OCI-LY1 (cell line): ENCODE measurements around the gene NLK.

ENCODE experiments used
- H2AFZ ChIP-seq: fragments of 200-600 bp; sonication (generic), shearing (Covaris generic); 2 replicates; pipeline ENCODE4 v1.6.0; 2014; ENCODE audit warnings: antibody characterized with exemption, mild to moderate bottlenecking, low read length
- H3F3A ChIP-seq: fragments of 200-600 bp; sonication (generic), shearing (Covaris generic); 2 replicates; pipeline ENCODE4 v1.6.0; 2014; ENCODE audit warnings: mild to moderate bottlenecking, antibody characterized with exemption, low read length, moderate library complexity; ENCODE audit not compliant: insufficient read depth
- H3K27ac ChIP-seq: fragments of 200-600 bp; sonication (generic); 2 replicates; pipeline ENCODE4 v1.5.1; 2014; ENCODE audit warnings: low read length, mixed run types, mild to moderate bottlenecking, low read depth; ENCODE audit not compliant: poor library complexity, severe bottlenecking
- H3K27me3 ChIP-seq: fragments of 200-600 bp; sonication (generic); 2 replicates; pipeline ENCODE4 v1.6.0; 2014; ENCODE audit warnings: antibody characterized with exemption, mild to moderate bottlenecking, low read length, moderate library complexity; ENCODE audit not compliant: insufficient read depth
- H3K36me3 ChIP-seq: fragments of 200-600 bp; sonication (generic); 2 replicates; pipeline ENCODE4 v1.6.1; 2014; ENCODE audit warnings: mild to moderate bottlenecking, antibody characterized with exemption, low read length, moderate library complexity, mixed read lengths; ENCODE audit not compliant: insufficient read depth
- H3K4me1 ChIP-seq: fragments of 200-600 bp; sonication (generic); 2 replicates; pipeline ENCODE4 v1.5.1; 2014; ENCODE audit warnings: mild to moderate bottlenecking, low read length, moderate library complexity; ENCODE audit not compliant: insufficient read depth, severe bottlenecking
- H3K4me2 ChIP-seq: fragments of 200-600 bp; sonication (generic), shearing (Covaris generic); 2 replicates; pipeline ENCODE4 v1.6.1; 2014; ENCODE audit warnings: low read length
- H3K4me3 ChIP-seq: fragments of 200-600 bp; sonication (generic); 2 replicates; pipeline ENCODE4 v1.5.1; 2014; ENCODE audit warnings: low read length, low read depth, mild to moderate bottlenecking, mixed read lengths; ENCODE audit not compliant: poor library complexity, severe bottlenecking
- H3K79me2 ChIP-seq: fragments of 200-600 bp; shearing (Covaris generic); 2 replicates; pipeline ENCODE4 v1.6.1; 2016; ENCODE audit warnings: mixed run types, low read length, mixed read lengths; ENCODE audit not compliant: insufficient read depth
- H3K9ac ChIP-seq: fragments of 200-600 bp; sonication (generic), shearing (Covaris generic); 2 replicates; pipeline ENCODE4 v1.6.1; 2014; ENCODE audit warnings: mild to moderate bottlenecking, low read length, mixed read lengths
- H3K9me2 ChIP-seq: fragments of 200-600 bp; sonication (generic), shearing (Covaris generic); 2 replicates; pipeline ENCODE4 v1.6.1; 2014; ENCODE audit warnings: low read depth, mild to moderate bottlenecking, low read length, mixed read lengths
- H3K9me3 ChIP-seq: fragments of 200-600 bp; shearing (Covaris generic); 2 replicates; pipeline ENCODE4 v1.6.1; 2014; ENCODE audit warnings: low read length, mixed read lengths
- H4K20me1 ChIP-seq: fragments of 200-600 bp; sonication (generic), shearing (Covaris generic); 2 replicates; pipeline ENCODE4 v1.6.0; 2016; ENCODE audit warnings: mild to moderate bottlenecking, low read length; ENCODE audit not compliant: insufficient read depth
- CTCF ChIP-seq: fragments of 200-600 bp; sonication (generic), shearing (Covaris generic); IDR thresholded peaks from 2 replicates; pipeline ENCODE4 v1.5.1; 2017; ENCODE audit warnings: mild to moderate bottlenecking, antibody characterized with exemption, low read length, moderate library complexity, mixed read lengths
- EZH2 ChIP-seq: fragments of 200-600 bp; sonication (generic), shearing (Covaris generic); IDR thresholded peaks from 2 replicates; pipeline ENCODE4 v1.8.0; 2017; ENCODE audit warnings: borderline replicate concordance, mixed run types, mild to moderate bottlenecking, antibody characterized with exemption, low read length, moderate library complexity, mixed read lengths

NLK gene

GRCh38 chr17:28042657-28042720 is at the start of gene NLK:
Gene NLK (plus strand): TSS chr17:28042677. CDS start chr17:28042874, 197 bp downstream.
- Histone ChIP-seq H3K27ac (peak within 1 kb of the TSS; percentile 70), H3F3A (0 out of 2 replicates have a peak, but pooled peaks cover 4% of the 10 kb centered on the region), H3K4me1 (peaks cover 52% of the 10 kb centered on the region), H2AFZ (no peak within 1 kb of the TSS), H3K9me3 (no peaks in the 10 kb centered on the region), H4K20me1 (no peaks in the 10 kb centered on the region), H3K9me2 (no peaks in the 10 kb centered on the region), H3K4me2 (peak within 1 kb of the TSS; percentile 70), H3K79me2 (peaks cover 42% of the 10 kb centered on the region), H3K9ac (peak within 1 kb of the TSS; percentile 77), H3K4me3 (peak within 1 kb of the TSS; percentile 76), H3K36me3 (peaks cover 9% of the 10 kb centered on the region; the same call in 1 of the 2 replicates), H3K27me3 (no peaks in the 10 kb centered on the region)
- no peak for TF ChIP-seq EZH2
- TF ChIP-seq CTCF = no peak

GRCh38 chr17:27993161-27993695 is 49.2 kb upstream of the NLK start:
- H3K27me3 ChIP-seq = no peaks in the 10 kb centered on the region; the same call in 1 of the 2 replicates
- no peaks in the 10 kb centered on the region for H4K20me1 ChIP-seq
- no peak overlapping the region for H3K9ac ChIP-seq

GRCh38 chr17:27993723-27994310 is 48.7 kb upstream of the NLK start:
- no peak overlapping the region for H3K27ac ChIP-seq
- TF ChIP-seq CTCF = no peak
- TF ChIP-seq EZH2 = no peak
- H3K4me1 ChIP-seq = no peaks in the 10 kb centered on the region
- H3F3A ChIP-seq = no peaks in the 10 kb centered on the region
- no peaks in the 10 kb centered on the region for H3K9me3 ChIP-seq
- no peaks in the 10 kb centered on the region for H4K20me1 ChIP-seq
- no peaks in the 10 kb centered on the region for H3K79me2 ChIP-seq
- no peaks in the 10 kb centered on the region; the same call in 1 of the 2 replicates for H3K27me3 ChIP-seq
- no peak overlapping the region for H3K4me2 ChIP-seq
- no peaks in the 10 kb centered on the region for H3K9me2 ChIP-seq
- H3K9ac ChIP-seq = no peak overlapping the region
- H3K36me3 ChIP-seq = no peaks in the 10 kb centered on the region
- H3K4me3 ChIP-seq = no peak overlapping the region
- no peak overlapping the region for H2AFZ ChIP-seq

More at GRCh38 chr17:27993161-27993695, 49.2 kb upstream of the NLK start:
- Histone ChIP-seq H3K4me2 (no peak overlapping the region), H3K27ac (no peak overlapping the region), H3K4me1 (no peaks in the 10 kb centered on the region), H3K36me3 (no peaks in the 10 kb centered on the region), H3F3A (no peaks in the 10 kb centered on the region), H3K9me2 (no peaks in the 10 kb centered on the region), H3K9me3 (no peaks in the 10 kb centered on the region), H2AFZ (no peak overlapping the region), H3K4me3 (no peak overlapping the region), H3K79me2 (no peaks in the 10 kb centered on the region)
- no peak for TF ChIP-seq EZH2

- no peaks in the 10 kb centered on the region for H3K4me1 ChIP-seq
- no peak overlapping the region for H2AFZ ChIP-seq
- H3K27ac ChIP-seq = no peak overlapping the region
- H3F3A ChIP-seq = no peaks in the 10 kb centered on the region
- H3K4me2 ChIP-seq = no peak overlapping the region
- H3K9me2 ChIP-seq = no peaks in the 10 kb centered on the region
- no peaks in the 10 kb centered on the region for H3K79me2 ChIP-seq
- no peaks in the 10 kb centered on the region for H4K20me1 ChIP-seq
- no peak overlapping the region for H3K4me3 ChIP-seq
- no peak overlapping the region for H3K9ac ChIP-seq
- H3K36me3 ChIP-seq = no peaks in the 10 kb centered on the region
- no peaks in the 10 kb centered on the region for H3K9me3 ChIP-seq
- no peak for TF ChIP-seq CTCF
- H3K27me3 ChIP-seq = no peaks in the 10 kb centered on the region; the same call in 1 of the 2 replicates
These were observed 47.9 kb upstream of the NLK start for GRCh38 chr17:27994586-27994985.
